Prostate gland (tissue), 2 donors: ENCODE results near the gene DOCK3.

ENCODE experiments used
- CTCF ChIP-seq, 4 experiments: fragments of 200-600 bp in 2 of 4; fragments of 450-650 bp in 2 of 4; sonication (generic) in 2 of 4; IDR thresholded peaks; 1 replicate in 3 of 4; 2 replicates in 1 of 4; pipeline ENCODE4 v1.5.1; 2016 to 2019; ENCODE audit warnings: antibody characterized with exemption in 4 of 4, mild to moderate bottlenecking in 2 of 4, moderate library complexity in 2 of 4
- POLR2A ChIP-seq: fragments of 450-650 bp; IDR thresholded peaks from one replicate; pipeline ENCODE4 v1.6.1; 2016; ENCODE audit warnings: antibody characterized with exemption, mild to moderate bottlenecking
- POLR2AphosphoS5 ChIP-seq: sonication (generic); formaldehyde crosslinking; IDR thresholded peaks from one replicate; pipeline ENCODE4 v1.6.1; 2017; ENCODE audit warnings: antibody characterized with exemption

GRCh38 chr3:50885070-50885850 lies 210.5 kb downstream of the DOCK3 start:
- TF ChIP-seq CTCF (IDR thresholded peaks at IDR 0.05) (no peak), POLR2A (no peak), POLR2AphosphoS5 (no peak)
